ENCODE results near the gene TCL1A.

TCL1A gene

GRCh38 chr14:95707327-95707726, 6.6 kb downstream of the TCL1A start:
- DNase-seq (ENCODE audit: low read depth in 2 of 2, low spot score in 1 of 2): no peak

- DNase-seq (ENCODE audit: low read depth in 2 of 2, low spot score in 1 of 2): no peak
Observed at GRCh38 chr14:95705518-95705917, 8.4 kb downstream of the TCL1A start.

- no peak for DNase-seq (ENCODE audit: low read depth in 2 of 2, low spot score in 1 of 2)
Observed at GRCh38 chr14:95703805-95704204, 10.1 kb downstream of the TCL1A start.

- DNase-seq (ENCODE audit: low read depth in 2 of 2, low spot score in 1 of 2): no peak
Observed at GRCh38 chr14:95703341-95703740, 10.6 kb downstream of the TCL1A start.

- DNase-seq (ENCODE audit: low read depth in 2 of 2, low spot score in 1 of 2): no peak
Observed at GRCh38 chr14:95701846-95702221, 12.1 kb downstream of the TCL1A start.

GRCh38 chr14:95700221-95700976, 13.5 kb downstream of the TCL1A start:
- DNase-seq (ENCODE audit: low read depth in 2 of 2, low spot score in 1 of 2): no peak

GRCh38 chr14:95699412-95699811, 14.5 kb downstream of the TCL1A start:
- DNase-seq (ENCODE audit: low read depth in 2 of 2, low spot score in 1 of 2): no peak

- no peak for DNase-seq (ENCODE audit: low read depth in 2 of 2, low spot score in 1 of 2)
Observed at GRCh38 chr14:95698287-95698686, 15.6 kb downstream of the TCL1A start.

GRCh38 chr14:95697764-95698163, 16.2 kb downstream of the TCL1A start:
- DNase-seq (ENCODE audit: low read depth in 2 of 2, low spot score in 1 of 2): no peak

- DNase-seq (ENCODE audit: low read depth in 2 of 2, low spot score in 1 of 2): no peak
Observed at GRCh38 chr14:95696741-95697140, 17.2 kb downstream of the TCL1A start.

GRCh38 chr14:95695913-95696312, 18.0 kb downstream of the TCL1A start:
- no peak for DNase-seq (ENCODE audit: low read depth in 2 of 2, low spot score in 1 of 2)

- DNase-seq (ENCODE audit: low read depth in 2 of 2, low spot score in 1 of 2): no peak
Observed at GRCh38 chr14:95695051-95695450, 18.9 kb downstream of the TCL1A start.

GRCh38 chr14:95692109-95692508, 21.8 kb downstream of the TCL1A start:
- DNase-seq (ENCODE audit: low read depth in 2 of 2, low spot score in 1 of 2): no peak

- no peak for DNase-seq (ENCODE audit: low read depth in 2 of 2, low spot score in 1 of 2)
Observed at GRCh38 chr14:95691591-95691990, 22.3 kb downstream of the TCL1A start.

GRCh38 chr14:95690815-95691214, 23.1 kb downstream of the TCL1A start:
- DNase-seq (ENCODE audit: low read depth in 2 of 2, low spot score in 1 of 2): no peak

GRCh38 chr14:95689441-95689840, 24.5 kb downstream of the TCL1A start:
- DNase-seq (ENCODE audit: low read depth in 2 of 2, low spot score in 1 of 2): no peak

GRCh38 chr14:95686935-95687334, 27.0 kb downstream of the TCL1A start:
- no peak for DNase-seq (ENCODE audit: low read depth in 2 of 2, low spot score in 1 of 2)

- DNase-seq (ENCODE audit: low read depth in 2 of 2, low spot score in 1 of 2): no peak
Observed at GRCh38 chr14:95685978-95686922, 27.7 kb downstream of the TCL1A start, which contains the start of gene TCL1B. TSS of gene TCL1B (plus strand) at chr14:95686426. CDS start at chr14:95686468, 42 bp downstream.

- DNase-seq (ENCODE audit: low read depth in 2 of 2, low spot score in 1 of 2): peak in 1 of 2 donors; percentile 3
Observed at GRCh38 chr14:95683793-95684192, 30.1 kb downstream of the TCL1A start.

GRCh38 chr14:95681153-95681552, 32.8 kb downstream of the TCL1A start:
- DNase-seq (ENCODE audit: low read depth in 2 of 2, low spot score in 1 of 2): no peak

- no peak for DNase-seq (ENCODE audit: low read depth in 2 of 2, low spot score in 1 of 2)
Observed at GRCh38 chr14:95679998-95680735, 33.8 kb downstream of the TCL1A start.

Measured in stimulated activated CD8-positive, alpha-beta memory T cell treated with anti-CD3 and anti-CD28 coated beads, Interleukin-4, amount 100 ng/mL, for 1 hour (primary cell).